Left ventricle myocardium superior (tissue), 1 donor: ENCODE data around the gene ARHGAP15. TPM values are rescaled to one million over a fixed set of nuclear protein-coding genes. Genes with fewer than 3 reads are reported as not detected.

ENCODE experiments used
- ATAC-seq: fragments of 200-7000 bp; cut with Tn5 transposase; one replicate; pipeline ENCODE4 v1.9.1; 2020; ENCODE audit warnings: mild to moderate bottlenecking, moderate library complexity
- DNase-seq: peaks from one replicate; pipeline ENCODE4 v3.0.0-alpha.2; 2020
- intact Hi-C: fragments of 100-400 bp; cut with micrococcal nuclease; formaldehyde crosslinking; loops from one replicate; pipeline ENCODE4 v1.11.0; 2022
- total RNA-seq: library from RNA; stranded (reverse); fragmentation: NEBNext Ultra II Directional; extraction: Animal tissue kit (Norgen Biotek cat#: 25700); gene quantifications from one replicate; pipeline ENCODE4 v1.2.1, GENCODE V29; 2021
- donor health status: DM: no; HTN: yes; CAD: no; lungs with severe emphysema.

ARHGAP15 gene
- total RNA-seq, 1 donor from 2014 or later, result 4.2 TPM

DNA sequence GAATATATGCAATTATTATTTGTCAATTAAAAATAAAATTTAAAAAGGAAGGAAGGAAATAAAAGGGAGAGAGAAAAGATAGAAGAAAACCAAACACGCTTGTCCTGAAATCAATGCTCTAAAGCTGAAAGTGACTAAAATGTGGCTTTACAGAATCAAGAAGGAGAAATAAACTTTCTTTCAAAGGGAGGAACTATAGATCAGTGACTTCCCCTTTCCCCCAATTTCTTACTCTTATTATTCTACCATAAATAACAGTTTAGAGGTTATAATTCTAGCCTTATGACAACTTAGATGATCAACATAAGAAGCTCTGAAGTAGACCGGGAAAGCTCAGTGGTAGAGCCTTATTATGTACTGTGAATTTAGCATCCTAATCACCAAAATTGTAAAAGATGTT lies 122.5 kb downstream of the ARHGAP15 start:
- no peak for DNase-seq
- intact Hi-C loops, result no loop called here
- ATAC-seq, result no peak

DNA sequence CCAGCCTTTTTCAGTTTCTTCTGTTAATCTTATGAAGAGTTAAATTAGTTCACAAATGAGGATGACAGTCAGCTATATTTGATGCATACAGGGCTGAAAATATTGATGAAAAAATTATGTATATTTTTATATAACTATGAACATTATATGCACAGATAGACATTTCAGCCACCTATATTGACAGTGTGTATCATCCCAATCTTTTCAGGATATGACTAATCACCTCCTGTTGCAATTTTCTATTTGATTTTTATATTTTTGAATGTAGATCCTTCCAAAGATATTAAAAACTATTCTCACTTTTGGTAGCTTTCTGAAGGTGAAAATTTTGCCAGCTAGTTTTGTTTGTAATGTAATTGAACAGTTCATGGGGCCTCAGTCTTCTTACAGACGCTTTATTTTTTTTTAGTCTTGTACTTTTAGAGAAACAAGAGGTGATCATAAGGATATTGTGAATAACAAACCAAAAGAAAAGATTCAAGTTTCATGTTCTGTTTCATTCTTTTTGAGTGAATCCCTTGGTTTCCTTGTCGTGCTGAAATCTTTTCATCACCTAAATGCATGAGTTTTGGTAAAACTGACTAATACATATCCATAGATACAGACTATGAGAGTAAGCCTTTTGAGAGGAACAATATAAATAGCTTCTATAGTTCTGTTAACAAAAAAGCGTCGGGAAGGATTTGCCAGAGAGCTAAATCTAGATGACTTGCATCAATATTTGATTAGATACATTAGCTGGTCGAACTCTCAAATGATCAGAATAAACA lies 123.1 kb downstream of the ARHGAP15 start:
- no peak for ATAC-seq
- no peak for DNase-seq
- intact Hi-C loops, result no loop called here

DNA sequence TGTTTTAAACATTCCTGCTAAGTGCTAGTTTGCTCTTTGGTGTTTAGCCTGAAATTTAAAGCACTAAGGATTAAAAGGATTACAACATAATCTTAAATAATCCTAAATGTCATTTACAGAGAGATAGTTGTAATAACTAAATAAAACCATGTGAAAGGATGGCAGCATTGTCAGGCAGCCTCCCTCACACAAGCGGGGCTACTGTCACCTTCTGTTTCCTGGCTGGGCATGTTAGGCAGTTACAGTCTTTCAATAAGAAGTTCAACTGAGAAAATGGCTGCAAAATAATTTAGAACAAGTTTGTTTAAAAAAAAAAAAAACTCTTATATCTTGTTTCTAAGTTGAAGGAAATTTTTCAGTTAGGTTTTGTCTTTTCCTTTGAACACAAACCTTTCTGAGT lies 124.9 kb downstream of the ARHGAP15 start:
- no peak for ATAC-seq
- intact Hi-C loops, result no loop called here
- DNase-seq, result no peak

DNA sequence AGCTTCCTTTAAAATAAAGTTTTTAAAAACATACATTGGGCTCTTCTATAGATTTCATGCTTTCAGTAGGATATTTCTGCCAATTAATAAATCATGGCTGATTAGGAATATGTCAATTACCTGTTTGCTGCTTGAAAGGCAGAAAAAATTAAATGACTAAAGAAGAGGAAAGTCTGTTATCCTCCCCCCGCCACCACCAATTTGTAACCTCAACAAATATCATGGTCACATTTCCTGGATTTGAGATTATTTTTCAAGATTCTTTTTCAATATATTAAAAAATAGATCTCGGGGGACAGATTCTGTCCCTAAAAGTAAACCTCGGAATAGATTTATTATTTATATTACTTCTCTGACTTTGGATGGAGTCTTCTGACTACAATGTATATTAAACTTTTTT lies 125.9 kb downstream of the ARHGAP15 start:
- intact Hi-C loops, result no loop called here
- DNase-seq, result no peak
- ATAC-seq, result no peak

DNA sequence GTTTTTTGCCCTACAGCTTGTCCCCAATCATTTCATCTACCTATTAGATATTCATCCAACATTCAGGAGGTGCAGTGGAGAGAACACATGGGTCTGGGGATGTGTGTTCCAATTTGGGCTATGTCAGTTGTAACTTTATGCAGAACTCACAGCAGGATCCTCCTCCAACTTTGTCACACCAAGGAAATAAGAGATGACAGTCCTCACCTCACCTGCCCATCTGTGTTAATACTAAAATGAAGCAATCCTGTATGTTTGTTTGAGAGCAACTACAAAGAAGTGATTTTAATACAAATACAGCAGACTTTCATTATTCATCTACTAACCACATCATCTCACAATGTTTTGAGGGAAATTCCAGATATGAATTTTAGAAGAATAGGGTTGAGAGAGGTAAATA lies 126.7 kb downstream of the ARHGAP15 start:
- intact Hi-C loops, result no loop called here
- DNase-seq, result no peak

DNA sequence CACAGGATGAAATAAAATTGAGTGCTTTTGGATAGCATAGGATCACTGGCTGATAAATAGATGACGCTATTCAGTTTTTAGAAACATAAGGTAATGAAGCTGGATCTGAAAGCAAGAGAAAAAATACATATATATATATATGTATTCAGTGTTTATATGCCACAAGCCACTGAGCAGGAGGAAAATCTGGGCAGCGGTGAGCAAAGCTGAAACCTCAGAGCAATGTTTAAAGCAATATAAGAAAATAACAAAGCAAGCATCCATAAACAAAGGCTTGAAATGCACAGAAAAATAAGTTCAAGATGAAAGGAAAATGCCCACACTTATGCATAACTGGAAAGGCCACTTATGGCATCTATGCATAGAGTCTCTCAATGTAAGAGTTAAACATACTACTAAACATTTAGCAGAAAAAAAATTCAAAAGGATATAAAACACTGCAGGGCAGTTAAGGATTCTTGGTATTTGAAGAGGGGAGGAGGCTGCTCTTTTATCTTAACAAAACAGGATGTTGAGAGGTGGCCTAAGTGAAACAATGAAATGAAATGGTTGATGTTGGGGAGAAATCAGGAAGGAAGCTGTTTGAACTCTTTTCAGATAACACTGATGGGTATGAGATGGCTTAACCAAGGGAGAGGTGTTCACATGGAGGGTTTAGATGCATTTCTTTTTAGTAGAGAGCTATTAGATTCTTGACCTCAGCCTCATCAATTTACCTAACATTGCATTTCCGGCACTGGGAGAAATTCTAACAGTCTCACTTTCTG lies 129.1 kb downstream of the ARHGAP15 start:
- DNase-seq (no peak), ATAC-seq (no peak)
- intact Hi-C loops, result no loop called here

More for the DNA sequence above, 126.7 kb downstream of the ARHGAP15 start:
- no peak for ATAC-seq

DNA sequence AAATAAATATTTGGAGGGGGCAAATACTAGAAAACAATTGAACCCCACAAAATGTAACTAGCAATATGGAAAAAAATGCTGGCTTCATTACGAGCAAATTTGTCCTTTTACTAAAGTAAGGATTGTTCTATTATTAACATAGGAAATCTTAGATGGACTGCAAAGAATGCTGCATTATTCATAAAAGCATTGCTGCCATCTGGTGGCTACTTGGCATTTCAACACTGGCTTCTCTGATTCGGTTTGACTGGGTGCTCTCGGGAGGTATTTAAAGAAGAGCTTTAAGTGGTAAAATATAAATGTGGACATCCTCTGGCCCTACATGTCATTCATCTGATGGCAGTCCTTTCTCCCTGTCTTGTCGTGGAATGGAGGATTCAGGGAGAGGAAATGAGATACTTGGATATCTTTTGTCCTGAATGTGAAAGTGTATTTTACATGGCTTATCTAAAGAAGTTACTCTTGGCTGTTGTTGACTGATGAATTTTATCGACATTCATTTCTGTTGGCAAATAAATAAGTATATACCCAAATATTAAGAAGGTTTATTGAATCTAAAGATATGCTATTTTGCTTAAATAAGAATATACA lies 130.2 kb downstream of the ARHGAP15 start:
- DNase-seq, result peak; percentile 22
- intact Hi-C loops, result no loop called here
- peak; percentile 55 for ATAC-seq

DNA sequence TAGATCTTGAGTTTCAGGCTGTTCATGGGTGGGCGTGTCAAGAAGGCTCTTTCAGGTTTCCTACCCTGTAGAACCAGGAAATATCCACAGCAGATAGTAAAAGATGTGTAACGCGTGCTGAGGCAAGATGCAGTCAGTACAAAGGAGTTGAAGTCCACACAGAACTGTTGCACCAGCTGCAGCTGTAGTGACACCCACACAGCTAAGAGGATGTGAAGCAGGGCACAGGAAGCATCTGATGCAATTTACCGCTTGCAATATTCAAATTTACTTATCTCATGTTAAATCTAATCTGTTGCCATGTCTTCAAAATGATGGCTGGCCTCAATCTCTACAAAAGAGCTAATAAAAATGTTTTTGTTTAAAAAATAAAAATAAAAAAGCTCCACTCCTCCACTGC lies 132.8 kb downstream of the ARHGAP15 start:
- no peak for DNase-seq
- intact Hi-C loops, result no loop called here
- no peak for ATAC-seq

DNA sequence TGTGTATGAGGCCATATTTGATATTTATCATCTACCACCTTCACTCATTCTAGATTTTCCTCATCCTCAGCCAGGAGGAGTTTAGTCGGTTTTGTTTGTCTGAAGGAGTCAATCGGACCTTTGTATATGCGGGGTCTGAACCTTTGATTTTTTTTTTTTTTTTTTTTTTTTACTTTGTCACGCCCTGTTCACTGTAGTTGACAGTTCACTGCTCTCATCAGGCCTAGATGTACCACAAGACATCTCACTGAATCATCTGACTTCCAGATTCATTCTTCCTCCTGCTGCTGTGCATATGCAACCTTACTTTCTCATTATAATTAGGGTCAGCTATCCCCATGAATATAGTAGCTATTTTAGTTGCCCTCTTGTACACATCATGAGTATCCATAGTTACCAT lies 133.2 kb downstream of the ARHGAP15 start:
- ATAC-seq, result no peak
- intact Hi-C loops, result no loop called here

DNA sequence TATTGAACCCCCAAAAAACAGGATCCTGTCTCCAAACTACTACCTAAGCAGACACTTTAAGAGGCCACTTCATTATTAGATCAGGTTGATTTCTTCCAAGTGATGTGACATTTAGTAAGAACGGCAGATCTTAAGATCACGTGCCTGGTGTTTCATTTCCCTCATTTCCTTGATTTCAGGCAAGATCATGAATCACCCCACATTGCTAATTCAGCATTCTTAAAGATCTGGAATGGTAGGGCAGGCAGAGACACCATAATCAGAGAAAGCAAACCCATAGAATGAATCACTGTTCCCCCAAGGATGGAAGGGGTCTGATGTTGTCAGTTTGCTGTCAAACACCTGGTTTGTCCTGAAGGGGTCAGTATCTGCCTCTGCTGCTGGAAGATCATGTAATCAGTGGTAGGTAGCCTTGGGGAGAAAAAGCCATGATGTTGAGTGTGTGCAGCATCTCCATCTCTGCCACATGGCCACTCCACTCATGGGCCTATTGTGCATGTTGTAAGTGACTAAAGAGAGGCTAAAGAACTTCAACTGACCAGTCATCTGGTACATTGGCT lies 133.9 kb downstream of the ARHGAP15 start:
- intact Hi-C loops, result no loop called here
- DNase-seq (no peak), ATAC-seq (no peak)

More for the DNA sequence above, 133.2 kb downstream of the ARHGAP15 start:
- no peak for DNase-seq

DNA sequence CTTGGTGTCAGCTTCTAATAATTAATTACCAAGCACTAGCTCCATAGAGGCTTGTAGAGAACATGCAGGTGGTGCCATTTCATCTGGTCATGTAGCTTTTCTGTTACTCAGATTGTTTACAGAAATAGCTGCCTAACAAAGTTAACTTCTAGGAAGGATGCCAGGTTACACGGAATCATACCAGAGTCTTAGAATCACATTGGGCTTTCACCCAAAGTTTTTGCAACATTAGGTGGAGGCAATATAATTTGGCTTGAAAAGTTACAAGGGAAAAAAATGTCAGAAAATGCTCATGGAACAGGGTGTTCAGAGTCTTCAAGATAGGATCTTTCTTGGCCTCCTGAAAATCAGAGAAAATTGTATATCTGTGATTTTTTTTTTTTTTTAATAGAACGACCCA lies 135.6 kb downstream of the ARHGAP15 start:
- intact Hi-C loops, result no loop called here
- ATAC-seq (peak; percentile 86), DNase-seq (no peak)

DNA sequence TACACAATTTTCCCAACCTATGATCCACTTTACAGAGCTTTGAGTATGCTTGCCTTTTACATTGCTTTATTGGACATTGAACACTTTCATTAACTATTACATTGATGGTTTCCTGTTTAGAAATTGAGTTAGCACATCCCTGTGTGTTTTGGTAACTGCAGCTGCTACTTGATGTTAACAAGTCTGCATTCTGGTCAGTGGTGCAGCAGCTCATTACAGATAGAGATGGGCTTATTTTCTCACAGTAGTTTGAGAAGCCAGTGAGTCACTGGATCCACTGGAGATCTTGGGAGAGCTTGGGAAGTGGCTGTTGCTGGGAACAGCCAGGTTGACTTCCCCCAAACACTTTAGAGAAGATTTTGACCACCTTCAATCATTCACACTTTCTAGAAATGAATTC lies 150.5 kb downstream of the ARHGAP15 start:
- ATAC-seq (no peak), DNase-seq (no peak)
- intact Hi-C loops, result no loop called here

DNA sequence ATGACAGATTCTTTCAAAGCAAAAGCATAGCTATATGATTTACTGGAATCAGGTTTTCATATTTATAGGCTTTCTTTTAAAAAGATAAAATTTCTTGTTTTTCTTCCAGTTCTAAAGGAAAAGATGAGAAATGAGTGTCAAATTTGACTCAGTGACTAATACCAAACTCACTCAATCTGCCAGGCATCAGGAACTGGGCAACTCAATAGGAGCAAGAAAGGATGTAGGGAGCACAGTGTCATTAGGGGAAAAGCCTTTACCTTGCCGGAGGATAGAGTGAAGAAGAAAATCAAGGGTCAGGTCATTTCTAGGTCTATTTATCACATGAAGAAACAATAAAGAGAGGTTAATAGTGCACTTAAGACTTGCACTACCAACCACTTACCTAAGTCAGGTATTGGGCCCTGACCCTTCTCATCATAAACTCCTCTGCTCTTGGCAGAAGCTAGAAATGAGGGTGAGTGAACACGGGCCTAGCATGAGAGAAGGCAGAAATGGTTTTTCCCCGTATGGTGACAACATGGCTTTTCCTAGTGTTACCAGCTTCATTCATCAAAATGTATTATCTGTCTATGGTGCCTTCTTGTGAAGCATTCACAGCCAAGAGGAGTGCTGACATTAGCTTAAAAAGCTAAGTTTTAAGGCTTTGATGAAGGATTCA lies 151.0 kb downstream of the ARHGAP15 start:
- DNase-seq (no peak), ATAC-seq (no peak)
- intact Hi-C loops, result no loop called here

DNA sequence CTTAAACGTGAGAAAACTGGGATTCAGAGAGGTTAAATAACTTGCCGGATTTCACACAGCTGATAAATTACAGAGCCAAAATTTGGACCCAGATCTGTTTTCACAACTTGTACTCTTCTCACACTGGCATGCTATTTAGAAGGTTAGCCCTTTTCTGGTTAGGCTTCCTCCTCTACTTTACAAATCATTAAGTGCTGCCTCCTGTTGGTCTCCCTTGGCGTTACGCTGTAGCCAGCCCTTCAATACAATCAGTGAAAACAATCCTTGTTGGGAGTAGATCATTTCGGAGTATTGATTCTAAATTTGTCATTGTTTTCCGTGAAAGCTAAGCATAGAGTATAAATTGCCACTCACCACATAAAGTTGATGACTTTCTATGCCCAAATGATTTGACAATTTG lies 153.5 kb downstream of the ARHGAP15 start:
- ATAC-seq (no peak), DNase-seq (no peak)
- intact Hi-C loops, result no loop called here

DNA sequence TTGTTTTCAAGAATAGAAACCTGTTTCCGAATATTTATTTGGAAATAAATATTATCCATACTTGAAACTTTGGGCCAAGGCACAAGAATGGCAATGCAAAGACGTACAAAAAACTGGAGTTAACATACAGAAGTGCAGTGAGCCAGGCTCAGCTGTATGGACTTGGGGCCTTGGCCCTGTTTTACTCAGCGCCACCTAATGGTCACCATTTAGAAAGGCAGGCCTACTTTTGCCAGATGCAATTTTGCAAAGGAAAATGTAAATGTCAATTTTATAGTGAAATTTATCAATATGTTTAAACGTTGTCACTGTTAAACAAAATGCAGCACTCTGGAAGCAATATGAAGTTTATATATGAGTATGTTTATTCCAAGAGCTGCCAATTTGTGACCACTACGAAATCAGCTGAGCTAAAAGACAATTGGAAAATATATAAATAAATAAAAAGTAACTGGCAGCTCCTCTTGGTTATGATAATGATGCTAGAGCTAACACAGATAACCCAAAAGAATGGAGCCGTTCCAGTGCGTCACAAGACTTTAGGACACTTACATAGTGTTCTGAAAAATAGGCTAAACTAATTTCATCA lies 155.0 kb downstream of the ARHGAP15 start:
- DNase-seq (no peak), ATAC-seq (no peak)
- intact Hi-C loops, result no loop called here

DNA sequence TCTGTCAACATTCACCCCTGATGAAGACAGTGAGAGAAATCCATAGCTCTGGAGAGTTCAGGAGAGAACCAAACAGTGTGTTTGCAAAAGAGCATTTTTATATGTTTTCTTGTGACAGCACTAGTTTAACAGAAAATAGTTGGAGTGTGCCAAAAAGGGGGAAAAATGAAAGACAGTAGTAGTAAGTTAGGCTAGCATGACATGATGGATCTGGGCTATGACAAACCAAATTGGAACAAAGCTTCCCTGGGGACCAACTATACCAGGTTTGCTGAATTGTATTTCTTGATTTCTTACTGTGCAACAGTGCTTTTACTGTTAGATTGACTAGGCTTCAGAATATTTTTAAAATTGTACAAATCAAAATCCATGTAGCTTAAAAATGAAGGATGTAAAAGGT lies 159.8 kb downstream of the ARHGAP15 start:
- intact Hi-C loops, result no loop called here
- no peak for ATAC-seq
- DNase-seq, result no peak

DNA sequence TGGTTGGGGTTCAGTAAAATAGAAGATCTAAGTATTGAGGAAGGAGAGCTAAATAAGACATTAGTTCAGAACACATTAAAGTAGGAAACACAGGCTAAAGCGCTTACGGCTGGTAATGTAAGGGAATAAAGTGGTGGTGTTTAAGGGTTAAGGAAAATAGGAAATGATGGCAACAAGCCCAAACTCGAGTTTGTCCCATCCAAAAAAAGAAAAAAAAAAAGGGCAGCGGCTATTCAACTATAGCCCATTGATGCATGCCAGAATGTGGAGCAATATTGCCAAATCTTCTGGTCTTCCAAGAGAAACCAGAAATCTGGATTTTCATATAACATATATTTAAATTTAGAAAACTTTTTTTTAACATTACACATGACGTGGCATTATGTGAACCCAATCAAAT lies 161.0 kb downstream of the ARHGAP15 start:
- DNase-seq (no peak), ATAC-seq (no peak)
- intact Hi-C loops, result no loop called here

DNA sequence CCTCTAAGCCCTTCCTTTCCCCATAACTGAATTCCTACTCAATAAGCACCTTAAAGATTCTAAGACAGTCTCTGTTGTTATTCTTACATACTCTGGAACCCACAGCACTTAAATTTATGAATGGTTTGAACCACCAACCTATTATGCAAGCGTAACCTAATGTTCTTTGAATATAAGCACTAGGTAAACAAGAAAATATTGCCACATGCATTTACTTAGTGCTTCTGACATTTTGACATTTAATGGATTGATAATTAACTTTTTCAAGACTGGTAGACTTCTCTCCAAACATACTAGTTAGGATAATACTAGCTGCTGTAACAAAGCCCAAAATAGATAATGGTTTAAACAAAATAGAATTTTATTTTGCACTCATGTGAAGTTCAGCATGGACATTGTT lies 164.8 kb downstream of the ARHGAP15 start:
- DNase-seq, result no peak
- intact Hi-C loops, result no loop called here
- ATAC-seq, result no peak

DNA sequence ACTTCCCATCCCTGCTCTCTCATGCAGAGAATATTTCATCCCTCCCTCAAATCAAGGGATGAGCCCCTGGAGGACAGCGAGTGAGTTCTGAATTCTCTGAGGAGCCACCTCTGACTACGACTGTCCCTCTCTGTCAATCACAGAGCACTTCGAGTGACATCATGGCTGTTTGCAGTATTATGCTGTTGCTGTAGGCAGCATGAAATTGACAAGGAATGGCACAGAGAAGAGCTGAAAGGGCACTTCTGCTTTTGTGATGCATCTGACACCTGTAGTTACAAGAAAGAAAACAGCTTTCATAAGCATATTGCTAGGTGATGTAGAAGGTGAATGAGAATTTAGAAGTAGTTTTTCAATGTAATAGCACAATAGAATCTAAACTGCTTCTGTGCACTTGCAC lies 166.9 kb downstream of the ARHGAP15 start:
- intact Hi-C loops, result no loop called here
- DNase-seq, result no peak
- ATAC-seq, result no peak
